Measurements from ENCODE around the gene LRP2.

The LRP2 gene

DNA sequence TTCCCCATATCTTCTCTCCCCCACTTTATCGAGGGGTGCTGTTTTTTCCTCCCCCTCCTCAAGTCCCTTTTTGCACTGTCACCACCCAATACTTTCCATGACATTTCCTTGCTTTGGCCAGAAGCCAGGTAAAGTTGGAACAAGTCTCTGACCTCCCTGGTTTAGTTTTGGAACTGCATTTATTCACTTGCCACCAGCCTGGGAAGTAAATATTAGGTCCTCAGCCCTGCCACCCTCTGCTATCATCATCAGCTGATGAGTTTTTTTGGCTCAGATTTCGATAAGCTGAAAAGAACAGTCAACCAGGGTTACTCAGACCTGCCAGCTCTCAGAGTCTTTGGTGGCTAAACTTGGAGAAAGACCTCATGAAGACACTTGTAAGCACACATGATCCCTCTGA is 246.0 kb downstream of the LRP2 start:
- DNase-seq, result no peak

GRCh38 chr2:169114056-169114455 is 248.3 kb downstream of the LRP2 start:
- no peak for DNase-seq

DNA sequence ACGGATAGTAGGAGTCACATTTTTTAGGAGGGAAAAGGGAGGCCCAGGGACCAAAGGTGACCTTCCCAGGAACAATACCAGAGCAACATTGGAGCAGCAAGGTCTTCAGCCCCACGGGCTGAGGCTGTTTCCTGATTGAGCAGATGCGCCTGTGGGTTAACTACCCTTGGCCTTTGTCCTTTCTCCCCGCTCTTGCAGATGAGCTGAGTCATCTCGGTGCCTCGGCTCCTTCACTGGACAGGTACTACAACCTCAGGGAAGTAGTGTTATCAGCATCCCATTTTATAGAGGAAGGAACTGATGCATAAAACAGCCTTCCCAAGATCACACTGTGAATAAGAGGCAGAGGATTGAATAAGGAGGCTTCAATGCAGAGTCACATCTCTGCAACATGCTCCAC is 249.5 kb downstream of the LRP2 start:
- no peak for DNase-seq

DNA sequence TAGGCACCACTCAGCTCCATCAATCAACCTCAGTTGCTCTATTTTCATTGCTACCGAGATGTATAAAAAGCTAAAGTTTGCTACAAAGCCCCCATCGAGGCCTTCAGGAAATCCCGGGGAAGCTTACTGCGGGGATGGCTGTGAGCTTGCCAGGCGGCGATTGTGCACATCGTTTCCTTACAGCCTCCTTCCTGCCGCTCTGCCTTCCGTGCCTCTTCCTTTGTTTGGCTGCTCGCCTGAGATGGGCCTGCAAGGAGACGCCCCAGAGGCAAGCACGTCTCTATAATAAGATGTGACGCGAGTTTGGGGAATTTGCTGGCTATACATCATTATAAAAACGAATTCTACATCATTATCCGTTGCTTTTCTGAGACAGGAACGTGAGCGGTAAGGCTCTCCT is 251.4 kb downstream of the LRP2 start:
- DNase-seq, result no peak

DNA sequence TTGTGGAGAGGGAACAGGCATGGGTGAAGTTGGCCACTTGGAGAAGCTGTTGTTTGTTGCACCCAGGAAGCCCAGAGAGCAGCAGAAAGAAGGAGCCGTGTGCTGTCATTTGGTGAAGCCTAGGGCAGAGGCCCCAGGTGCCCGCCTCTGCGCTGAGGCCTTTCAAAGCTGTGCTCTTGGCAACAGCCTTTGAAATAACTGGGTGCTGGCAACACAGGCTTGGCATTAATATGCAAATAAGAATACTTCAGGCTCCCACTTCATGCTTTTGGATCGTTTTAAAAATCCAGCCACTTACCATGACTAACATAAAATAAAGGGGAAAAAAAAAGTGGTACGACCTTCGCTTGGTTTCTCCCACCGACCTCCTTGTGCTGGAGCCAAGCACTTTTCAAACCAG is 251.9 kb downstream of the LRP2 start:
- no peak for DNase-seq

DNA sequence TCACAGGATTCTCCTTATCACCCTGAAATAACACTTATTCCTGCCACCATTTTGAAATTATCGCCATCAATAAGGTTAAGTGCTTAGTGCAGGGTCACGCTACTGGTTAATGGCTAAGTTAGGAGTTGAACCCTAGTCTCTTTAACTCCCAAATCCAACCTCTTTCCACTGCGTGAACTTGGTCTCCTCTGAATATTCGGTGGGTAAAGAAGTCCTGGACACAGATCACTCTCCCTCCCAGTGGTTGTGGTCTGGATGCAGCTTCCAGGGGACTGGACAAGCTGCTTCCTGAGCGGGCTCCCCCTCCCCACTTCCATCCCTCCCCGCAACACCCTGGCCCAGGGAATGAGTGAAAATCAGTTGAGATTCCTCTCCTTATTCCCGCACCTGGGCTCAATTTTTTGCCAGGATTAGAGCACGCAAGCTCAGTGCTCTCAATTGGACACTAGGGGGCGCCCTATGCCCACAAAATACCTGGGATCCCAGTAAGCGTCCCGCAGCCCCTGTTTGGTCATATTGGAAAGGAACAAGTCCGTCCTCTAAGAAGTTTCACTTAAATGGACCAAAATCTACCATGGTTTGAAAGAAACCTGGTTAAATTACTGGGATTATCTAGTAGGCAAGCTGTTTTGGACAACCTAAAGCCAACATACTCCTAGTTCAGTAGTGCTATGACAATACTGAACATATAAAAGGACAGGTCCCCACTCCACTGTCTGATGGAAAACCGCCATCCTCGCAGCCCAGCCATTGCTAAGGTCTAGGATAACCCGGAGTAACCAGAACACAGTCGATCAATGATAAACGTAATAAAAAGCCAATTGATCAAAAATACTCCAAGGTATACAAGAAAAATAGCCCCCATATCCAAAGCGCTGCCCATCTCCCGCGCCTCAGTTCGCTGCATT is 252.6 kb downstream of the LRP2 start:
- peak; percentile 64 for DNase-seq

GRCh38 chr2:169108099-169108884 is 254.0 kb downstream of the LRP2 start:
- no peak for DNase-seq

DNA sequence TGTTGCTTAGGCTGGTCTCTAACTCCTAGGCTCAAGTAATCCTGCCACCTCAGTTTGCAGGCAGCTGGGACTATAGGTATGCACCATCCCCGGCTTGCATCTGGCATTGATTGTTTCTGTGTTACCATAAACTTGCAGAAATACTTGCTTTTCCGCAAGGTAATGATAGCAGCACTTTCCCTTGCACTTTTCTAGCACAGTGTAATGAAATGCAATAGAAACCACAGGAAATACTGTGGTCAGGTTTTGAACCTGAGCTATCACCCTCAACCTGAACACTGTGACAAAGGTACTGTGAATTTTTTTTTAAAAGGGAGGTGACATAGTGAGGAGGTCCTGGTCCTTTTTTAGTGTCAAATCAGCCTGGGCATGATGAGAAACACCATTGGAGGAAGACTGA is 254.7 kb downstream of the LRP2 start:
- no peak for DNase-seq

DNA sequence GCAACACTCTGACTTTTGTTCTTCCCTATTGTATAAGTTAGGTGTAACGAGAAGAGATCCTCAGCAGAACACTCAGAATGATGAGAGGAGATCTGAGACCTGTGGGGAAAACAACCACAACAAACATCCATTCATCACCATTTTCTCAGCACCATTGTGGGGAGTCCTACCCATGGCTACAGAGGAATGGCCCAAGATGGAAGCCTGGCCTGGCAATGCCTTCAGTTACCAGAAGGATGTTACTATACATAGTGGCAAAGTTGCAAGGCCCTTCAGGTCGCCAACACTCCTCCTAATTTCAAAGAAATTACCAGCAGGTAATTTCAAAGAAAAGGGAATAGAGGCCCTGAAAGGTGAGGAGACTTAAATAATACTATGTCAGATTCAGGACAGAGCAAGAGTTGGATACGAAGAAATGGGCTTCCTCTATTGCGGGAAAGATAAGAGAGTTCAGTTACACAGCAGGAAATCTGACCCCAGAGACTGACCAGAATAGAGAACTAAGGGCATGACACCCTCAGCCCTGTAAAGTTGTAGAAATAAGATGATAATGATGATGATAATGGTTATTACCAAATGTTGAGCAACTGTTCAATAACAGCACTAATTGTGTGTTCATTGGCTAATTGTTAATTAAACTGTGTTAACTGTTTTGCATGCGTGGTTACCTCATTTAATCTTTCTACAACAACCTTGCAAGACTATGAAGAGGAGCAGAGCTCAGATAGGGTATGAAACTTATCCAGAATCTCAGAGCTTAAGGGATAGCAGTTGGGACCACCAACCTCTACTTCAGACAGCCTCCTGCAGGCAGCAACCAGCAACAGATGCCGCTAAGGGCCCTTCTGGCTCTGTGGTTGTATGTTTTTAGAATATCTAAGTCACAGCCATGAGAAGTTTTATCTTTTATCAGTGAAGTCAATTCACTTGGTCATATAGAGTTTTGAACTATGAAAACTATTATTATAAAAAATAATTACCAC is 255.5 kb downstream of the LRP2 start:
- no peak for DNase-seq

- DNase-seq, result no peak
These were observed 256.2 kb downstream of the LRP2 start for GRCh38 chr2:169106134-169106533.

- DNase-seq, result no peak
These were observed 256.9 kb downstream of the LRP2 start for GRCh38 chr2:169105476-169105875.

DNA sequence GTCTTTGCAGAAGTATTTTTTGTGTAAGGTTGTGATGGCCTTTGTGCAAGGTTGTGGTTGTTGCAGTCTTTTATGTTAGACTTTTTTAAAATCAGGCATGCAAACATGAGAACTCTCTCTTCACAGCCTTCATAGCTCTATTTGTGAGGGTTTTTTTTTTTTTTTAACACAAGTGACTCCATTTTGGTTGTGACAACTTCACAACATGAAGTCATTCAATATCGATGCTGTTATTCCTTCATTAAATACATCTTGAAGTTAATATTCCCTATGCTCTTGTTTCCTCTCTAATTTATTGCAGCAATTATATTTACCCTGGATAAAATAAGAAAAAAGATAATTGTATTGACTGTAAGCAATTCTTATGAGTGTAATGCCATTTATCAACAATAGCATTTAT is 257.5 kb downstream of the LRP2 start:
- DNase-seq, result no peak

GRCh38 chr2:169095621-169096105 is 266.7 kb downstream of the LRP2 start:
- DNase-seq, result peak; percentile 91

DNA sequence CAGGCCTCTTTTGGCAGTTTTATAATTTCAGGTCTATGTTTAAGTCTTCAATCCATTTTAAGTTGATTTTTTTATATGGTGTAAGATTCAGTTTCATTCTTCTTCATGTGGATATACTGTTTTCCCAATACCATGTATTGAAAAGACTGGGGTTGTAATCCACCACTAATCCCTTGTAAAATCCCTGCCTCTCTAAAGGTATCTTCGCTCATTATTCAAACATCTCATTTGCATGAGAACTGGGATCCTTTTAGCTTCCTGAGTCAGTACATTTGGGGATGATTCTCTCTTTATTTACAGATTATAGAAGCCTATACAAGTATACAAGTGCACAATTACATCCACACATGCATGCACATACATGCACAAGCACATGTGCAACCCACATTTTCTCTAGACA is 267.7 kb downstream of the LRP2 start:
- no peak for DNase-seq

DNA sequence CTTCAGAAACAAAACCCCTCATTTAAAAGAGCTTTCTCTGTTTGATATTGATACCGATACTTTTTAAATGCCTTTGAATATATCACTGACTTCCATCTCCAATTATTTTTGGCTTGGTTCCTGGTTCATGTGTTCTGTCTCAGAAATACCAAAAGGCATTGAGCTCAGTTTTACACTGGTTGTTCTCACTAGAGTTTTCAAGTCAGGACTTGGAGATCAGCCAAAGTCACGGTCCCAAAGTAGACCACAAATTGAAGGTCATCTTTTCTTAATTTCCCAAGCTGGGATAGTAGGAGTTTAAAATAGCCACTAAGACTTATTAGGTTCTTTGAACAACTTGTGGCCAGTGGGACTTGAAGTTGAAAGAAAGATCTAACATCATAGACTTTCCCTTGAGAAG is 268.8 kb downstream of the LRP2 start:
- DNase-seq, result no peak

- peak; percentile 20 for DNase-seq
These were observed 270.4 kb downstream of the LRP2 start for GRCh38 chr2:169091761-169092519.

DNA sequence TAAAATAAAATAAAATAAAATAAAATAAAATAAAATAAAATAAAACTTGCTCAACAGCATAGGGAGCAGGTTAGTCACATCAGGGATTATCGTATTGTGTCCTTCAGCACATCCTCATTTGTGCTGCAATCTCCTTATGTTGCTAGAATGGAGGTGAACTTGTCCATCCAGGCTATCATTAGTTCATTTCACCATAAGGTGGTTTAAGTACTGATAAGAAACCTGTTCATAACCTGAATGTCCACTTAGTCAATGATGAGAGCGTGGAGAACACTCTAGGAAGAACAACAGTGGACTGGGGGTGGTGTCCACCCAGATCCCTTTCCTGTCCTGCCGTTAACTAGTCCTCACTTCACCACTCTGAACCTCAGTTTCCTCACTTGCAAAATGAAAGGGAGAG is 271.1 kb downstream of the LRP2 start:
- DNase-seq, result no peak

- DNase-seq, result no peak
These were observed 272.1 kb downstream of the LRP2 start for GRCh38 chr2:169090133-169090820.

- no peak for DNase-seq
These were observed 273.2 kb downstream of the LRP2 start for GRCh38 chr2:169089182-169089581.

DNA sequence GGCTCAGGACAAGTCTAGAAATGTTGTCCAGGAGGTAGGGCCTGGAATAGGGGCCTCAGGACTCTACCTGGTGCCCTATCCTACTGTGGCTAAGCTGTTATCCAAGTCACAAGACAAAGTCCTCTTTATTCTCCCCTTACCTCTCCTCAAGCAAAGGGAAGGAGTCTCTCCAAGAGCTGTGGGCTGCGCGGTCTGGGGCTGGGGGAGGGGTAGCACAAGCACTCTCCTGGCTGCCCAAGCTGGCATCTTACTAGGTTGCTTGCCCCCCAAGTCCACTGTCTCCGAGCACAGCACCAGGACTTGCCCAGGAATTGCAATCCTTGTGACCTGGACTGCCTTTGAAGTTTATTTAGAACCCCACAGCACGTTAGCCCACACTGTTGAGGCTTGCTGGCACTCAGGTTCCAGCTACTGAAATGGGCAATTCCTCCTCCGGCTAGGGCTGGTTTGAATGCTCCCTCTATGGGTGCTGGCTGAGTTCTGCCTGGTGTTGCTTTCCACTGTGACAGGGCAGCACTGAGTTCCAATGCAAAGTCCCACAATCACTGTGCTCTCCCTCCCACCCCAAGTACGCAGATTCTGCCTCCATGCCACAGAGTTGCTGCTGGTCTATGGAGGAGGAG is 274.5 kb downstream of the LRP2 start:
- DNase-seq, result no peak
